ENCODE measurements around the gene NIPAL4. TPM values are rescaled to one million over a fixed set of nuclear protein-coding genes. Genes with fewer than 3 reads are reported as not detected.
A peak's percentile ranks its signal among the peaks of the same experiment; 100 is the strongest.

The NIPAL4 gene
- total RNA-seq, 4 donors from 2014 or later: 74.1 to 130 (median 82.1) TPM

GRCh38 chr5:157464519-157465171 lies 4.6 kb downstream of the NIPAL4 start:
- intact Hi-C loops (cut with DNase I; ENCODE audit: low total_unique reads): no loop called here
- DNase-seq (ENCODE audit: low spot score in 2 of 2): peak; percentile 83 to 86
- WGBS, 2 donors: 12% methylated on average over 4 of the region's 4 CpGs
- no peak overlapping the region for H3K4me3 ChIP-seq (ENCODE audit: low read depth, poor library complexity, severe bottlenecking)
- TF ChIP-seq POLR2A (IDR thresholded peaks at IDR 0.05): no peak
- TF ChIP-seq CTCF (IDR thresholded peaks at IDR 0.05): no peak

GRCh38 chr5:157468293-157468965 lies 8.4 kb downstream of the NIPAL4 start:
- TF ChIP-seq CTCF (IDR thresholded peaks at IDR 0.05) (no peak), POLR2A (IDR thresholded peaks at IDR 0.05) (no peak)
- intact Hi-C loops (cut with DNase I; ENCODE audit: low total_unique reads): no loop called here
- DNase-seq (ENCODE audit: low spot score in 2 of 2): no peak
- H3K4me3 ChIP-seq (ENCODE audit: low read depth, poor library complexity, severe bottlenecking): no peak overlapping the region
- WGBS, 2 donors: 89 to 94% methylated on average over 13 of the region's 13 CpGs

GRCh38 chr5:157469073-157469472 lies 9.1 kb downstream of the NIPAL4 start:
- TF ChIP-seq CTCF (IDR thresholded peaks at IDR 0.05) (no peak), POLR2A (IDR thresholded peaks at IDR 0.05) (no peak)
- DNase-seq (ENCODE audit: low spot score in 2 of 2): no peak
- no peak overlapping the region for H3K4me3 ChIP-seq (ENCODE audit: low read depth, poor library complexity, severe bottlenecking)
- WGBS, 2 donors: 94 to 99% methylated on average over 7 of the region's 7 CpGs
- intact Hi-C loops (cut with DNase I; ENCODE audit: low total_unique reads): no loop called here

- no peak overlapping the region for H3K4me3 ChIP-seq (ENCODE audit: low read depth, poor library complexity, severe bottlenecking)
- no peak for DNase-seq (ENCODE audit: low spot score in 2 of 2)
- intact Hi-C loops (cut with DNase I; ENCODE audit: low total_unique reads): loop anchor here (10.0 kb wide), 1 partner anchor 145 kb away; no protein-coding TSS in a partner anchor
- 74 to 79% methylated on average over 7 of the region's 7 CpGs for WGBS, 2 donors
- TF ChIP-seq POLR2A (IDR thresholded peaks at IDR 0.05): no peak
- no peak for TF ChIP-seq CTCF (IDR thresholded peaks at IDR 0.05)
Observed at GRCh38 chr5:157469687-157470086, 9.7 kb downstream of the NIPAL4 start.

GRCh38 chr5:157470631-157471030 lies 10.6 kb downstream of the NIPAL4 start:
- no peak for TF ChIP-seq POLR2A (IDR thresholded peaks at IDR 0.05)
- TF ChIP-seq CTCF (IDR thresholded peaks at IDR 0.05): no peak
- H3K4me3 ChIP-seq (ENCODE audit: low read depth, poor library complexity, severe bottlenecking): no peak overlapping the region
- WGBS, 2 donors: 42 to 48% methylated on average over 1 of the region's 1 CpG
- DNase-seq (ENCODE audit: low spot score in 2 of 2): no peak
- intact Hi-C loops (cut with DNase I; ENCODE audit: low total_unique reads): loop anchor here (10.0 kb wide), 1 partner anchor 146 kb away; no protein-coding TSS in a partner anchor

Measured in lower leg skin (tissue), 4 donors.